T-helper 22 cell (primary cell): ENCODE data around the gene SP110.
"Not testable (repeated sequence)": the region's sequence is repeated elsewhere in the genome, so short reads cannot be mapped to it uniquely, and the experiment has no call there.

Source experiments
- DNase-seq: peaks from one replicate; pipeline ENCODE4 v3.0.0-alpha.2; 2020; ENCODE audit warnings: low read depth

SP110 gene

GRCh38 chr2:230224458-230224857 is 4.7 kb upstream of the SP110 start:
- DNase-seq, result no peak

- DNase-seq, result not testable (repeated sequence)
Observed at GRCh38 chr2:230222829-230223228, 3.0 kb upstream of the SP110 start.

GRCh38 chr2:230221493-230221892 is 1.7 kb upstream of the SP110 start:
- DNase-seq, result no peak

GRCh38 chr2:230220347-230220969 is 674 bp upstream of the SP110 start:
- DNase-seq, result no peak

GRCh38 chr2:230218421-230218820 is 1.4 kb downstream of the SP110 start:
- DNase-seq, result no peak

GRCh38 chr2:230217424-230217823 is 2.4 kb downstream of the SP110 start:
- DNase-seq, result no peak

GRCh38 chr2:230216489-230216888 is 3.3 kb downstream of the SP110 start:
- no peak for DNase-seq

- no peak for DNase-seq
Observed at GRCh38 chr2:230209422-230210051, 10.2 kb downstream of the SP110 start.

- DNase-seq, result no peak
Observed at GRCh38 chr2:230208576-230208975, 11.2 kb downstream of the SP110 start.

GRCh38 chr2:230205721-230206120 is 14.1 kb downstream of the SP110 start:
- no peak for DNase-seq

- DNase-seq, result no peak
Observed at GRCh38 chr2:230205034-230205433, 14.8 kb downstream of the SP110 start.

GRCh38 chr2:230203110-230203676 is 16.6 kb downstream of the SP110 start:
- peak; percentile 20 for DNase-seq

GRCh38 chr2:230202430-230203109 is 17.2 kb downstream of the SP110 start:
- DNase-seq, result no peak

- DNase-seq, result no peak
Observed at GRCh38 chr2:230184727-230185578, 34.8 kb downstream of the SP110 start.

- no peak for DNase-seq
Observed at GRCh38 chr2:230181195-230181594, 38.6 kb downstream of the SP110 start.

GRCh38 chr2:230179907-230180306 is 39.9 kb downstream of the SP110 start:
- no peak for DNase-seq

- DNase-seq, result no peak
Observed at GRCh38 chr2:230178546-230179485, 41.0 kb downstream of the SP110 start.

- DNase-seq, result no peak
Observed at GRCh38 chr2:230176996-230177395, 42.8 kb downstream of the SP110 start.

- DNase-seq, result no peak
Observed at GRCh38 chr2:230174466-230174865, 45.3 kb downstream of the SP110 start.

GRCh38 chr2:230172852-230173251 is 46.9 kb downstream of the SP110 start:
- no peak for DNase-seq

GRCh38 chr2:230172156-230172555 is 47.6 kb downstream of the SP110 start:
- no peak for DNase-seq
